Stimulated activated CD8-positive, alpha-beta memory T cell treated with anti-CD3 and anti-CD28 coated beads, Interleukin-15, amount 100 ng/mL, for 1 hour (primary cell): Measurements from ENCODE around the gene IGF2BP3.
"Not testable (repeated sequence)": the region's sequence is repeated elsewhere in the genome, so short reads cannot be mapped to it uniquely, and the experiment has no call there.

Source experiments
- DNase-seq: peaks from one replicate; pipeline ENCODE4 v3.0.0-alpha.2; 2020; ENCODE audit warnings: low read depth

Gene IGF2BP3

DNA sequence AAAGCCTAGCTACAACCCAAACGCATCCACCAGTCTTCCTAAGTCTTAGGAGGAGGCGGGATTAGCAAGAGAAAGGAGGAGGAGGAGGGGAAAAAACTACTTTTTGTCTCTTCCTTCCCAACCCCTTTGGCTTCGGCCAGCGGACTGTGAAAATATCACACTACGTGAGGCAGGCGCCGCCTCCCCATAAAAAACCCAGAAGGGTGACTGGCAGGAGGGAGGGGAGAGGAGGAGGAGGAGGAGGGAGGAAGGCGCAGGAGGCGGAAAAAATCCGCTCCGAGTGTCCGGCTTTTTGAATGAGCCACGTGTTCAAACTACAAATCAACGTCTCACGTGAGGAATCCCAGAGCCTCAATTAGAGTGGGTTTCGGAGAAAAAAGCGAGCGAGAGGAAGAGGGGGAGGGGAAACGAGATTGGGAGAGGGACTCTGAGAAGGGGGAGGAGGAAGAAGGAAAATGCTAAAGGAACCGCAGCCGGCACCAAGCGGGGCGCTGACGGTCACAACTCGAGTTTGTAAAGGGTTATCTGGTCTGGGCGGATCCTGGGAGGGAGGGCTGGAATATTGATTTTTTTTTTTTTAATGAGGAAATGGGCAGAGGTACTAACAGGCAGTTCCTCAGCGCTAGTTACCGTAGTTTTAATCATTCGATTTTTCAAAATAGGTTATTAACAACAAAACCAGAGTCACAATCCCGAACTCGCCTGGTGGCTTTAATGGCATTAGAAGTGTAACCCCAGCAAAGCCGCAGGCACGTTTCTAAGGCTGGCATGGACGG is at the start of gene IGF2BP3:
Gene IGF2BP3 (minus strand): TSS at position 162 of the 776 bp plus-strand sequence. CDS start 381 bp downstream, outside the sequence.
- DNase-seq: no peak

DNA sequence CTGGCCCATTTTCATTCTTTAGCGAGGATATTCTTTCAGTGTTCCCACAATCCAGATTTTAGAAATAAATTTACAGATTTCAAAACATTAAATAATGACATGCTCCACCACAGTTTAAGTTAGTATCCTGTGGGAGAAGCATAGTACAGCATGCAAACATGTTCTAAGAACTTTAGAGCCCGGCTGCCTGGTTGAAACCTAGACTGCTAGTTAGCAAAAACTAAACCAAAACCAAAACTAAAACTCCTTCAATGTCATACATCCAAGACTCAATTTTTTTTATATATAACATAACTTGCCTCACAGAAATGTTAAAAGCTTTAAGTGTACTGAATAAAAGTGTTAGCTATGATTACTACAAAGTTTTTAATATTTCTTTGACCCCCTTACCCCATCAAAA is 44.5 kb upstream of the IGF2BP3 start:
- no peak for DNase-seq

DNA sequence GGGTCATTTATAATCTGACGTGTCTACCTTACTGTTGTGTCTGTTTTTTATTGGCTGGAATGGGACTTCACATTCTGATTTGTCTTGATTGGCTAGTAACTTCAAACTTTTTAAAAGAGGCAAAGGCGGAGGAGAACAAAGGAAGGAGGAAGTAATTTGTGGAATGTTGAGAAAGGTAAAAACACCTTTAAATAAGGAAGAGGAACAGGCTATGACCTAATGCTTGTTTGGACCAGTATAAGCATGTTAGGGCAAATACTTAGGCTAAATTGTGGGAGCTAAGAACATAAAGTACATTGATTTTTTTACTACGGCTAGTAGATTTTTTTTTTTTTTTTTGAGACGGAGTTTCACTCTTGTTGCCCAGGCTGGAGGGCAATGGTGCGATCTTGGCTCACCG is 43.5 kb upstream of the IGF2BP3 start:
- DNase-seq: not testable (repeated sequence)

DNA sequence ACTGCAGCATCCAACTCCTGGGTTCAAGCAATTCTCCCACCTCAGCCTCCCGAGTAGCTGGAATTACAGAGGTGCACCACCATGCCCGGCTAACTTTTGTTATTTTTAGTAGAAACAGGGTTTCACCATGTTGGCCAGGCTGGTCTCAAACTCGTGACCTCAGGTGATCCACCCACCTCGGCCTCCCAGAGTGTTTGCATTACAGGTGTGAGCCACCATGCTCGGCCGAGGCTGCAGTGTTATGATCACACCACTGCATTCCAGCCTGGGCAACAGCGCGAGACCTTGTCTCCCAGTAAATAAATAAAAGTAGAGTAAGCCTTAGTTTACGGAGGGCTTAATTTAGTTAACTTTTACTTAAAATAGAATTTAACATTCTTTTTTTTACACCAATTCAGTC is 23.7 kb upstream of the IGF2BP3 start:
- DNase-seq: no peak

DNA sequence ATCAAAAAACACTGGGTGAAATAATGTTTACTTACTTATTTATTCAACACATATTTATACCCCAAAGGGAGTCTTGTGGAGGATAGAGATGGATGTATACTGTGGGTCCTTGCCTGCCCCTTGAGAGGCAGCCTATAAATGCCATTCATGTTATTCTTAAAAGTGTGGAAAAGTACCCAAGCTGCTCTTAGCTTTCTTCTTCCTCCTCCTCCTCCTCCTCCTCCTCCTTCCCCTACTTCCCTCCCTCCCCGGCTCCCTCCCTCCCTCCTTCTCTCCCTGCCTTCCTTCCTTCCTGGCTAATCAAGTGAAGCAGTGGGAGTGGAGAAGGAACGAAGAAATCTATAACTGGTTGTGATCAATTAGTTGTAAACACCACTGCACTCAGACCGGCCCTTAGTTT is 21.2 kb upstream of the IGF2BP3 start:
- DNase-seq: no peak

DNA sequence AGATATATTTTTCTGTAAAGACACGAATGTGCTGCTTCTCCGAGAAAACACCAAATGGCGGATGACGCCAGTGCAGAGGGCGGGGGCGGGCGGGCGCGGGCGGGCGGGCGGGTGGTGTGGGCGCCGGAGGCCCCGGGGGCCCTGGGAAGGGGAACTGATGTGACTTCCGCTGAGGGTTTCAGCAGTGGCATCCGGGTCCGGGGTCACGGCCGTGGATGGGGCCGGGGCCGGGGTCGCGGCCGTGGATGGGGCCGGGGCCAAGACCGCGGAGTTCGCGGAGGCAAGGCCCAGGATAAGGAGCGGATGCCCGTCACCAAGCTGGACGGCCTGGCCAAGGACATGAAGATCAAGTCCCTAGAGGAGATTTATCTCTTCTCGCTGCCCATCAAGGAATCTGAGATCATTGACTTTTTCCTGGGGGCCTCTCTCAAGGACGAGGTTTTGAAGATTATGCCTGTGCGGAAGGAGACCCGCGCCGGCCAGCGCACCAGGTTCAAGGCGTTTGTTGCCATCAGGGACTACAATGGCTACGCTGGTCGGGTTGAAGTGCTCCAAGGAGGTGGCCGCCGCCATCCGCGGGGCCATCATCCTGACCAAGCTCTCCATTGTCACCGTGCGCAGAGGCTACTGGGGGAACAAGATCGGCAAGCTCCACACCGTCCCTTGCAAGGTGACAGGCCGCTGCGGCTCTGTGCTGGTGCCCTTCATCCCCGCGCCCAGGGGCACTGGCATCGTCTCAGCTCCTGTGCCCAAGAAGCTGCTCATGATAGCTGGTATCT is 20.3 kb upstream of the IGF2BP3 start:
- DNase-seq: no peak

DNA sequence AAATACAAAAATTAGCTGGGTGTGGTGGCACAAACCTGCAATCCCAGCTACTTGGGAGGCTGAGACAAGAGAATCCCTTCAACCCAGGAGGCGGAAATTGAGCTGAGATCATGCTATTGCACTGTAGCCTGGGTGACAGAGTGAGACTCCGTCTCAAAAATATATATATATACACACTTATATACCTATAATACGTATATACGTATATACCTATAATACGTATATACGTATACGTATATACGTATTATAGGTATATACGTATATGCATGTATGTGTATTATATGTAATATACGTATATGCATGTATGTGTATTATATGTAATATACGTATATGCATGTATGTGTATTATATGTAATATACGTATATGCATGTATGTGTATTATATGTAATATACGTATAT is 18.4 kb upstream of the IGF2BP3 start:
- DNase-seq: not testable (repeated sequence)

DNA sequence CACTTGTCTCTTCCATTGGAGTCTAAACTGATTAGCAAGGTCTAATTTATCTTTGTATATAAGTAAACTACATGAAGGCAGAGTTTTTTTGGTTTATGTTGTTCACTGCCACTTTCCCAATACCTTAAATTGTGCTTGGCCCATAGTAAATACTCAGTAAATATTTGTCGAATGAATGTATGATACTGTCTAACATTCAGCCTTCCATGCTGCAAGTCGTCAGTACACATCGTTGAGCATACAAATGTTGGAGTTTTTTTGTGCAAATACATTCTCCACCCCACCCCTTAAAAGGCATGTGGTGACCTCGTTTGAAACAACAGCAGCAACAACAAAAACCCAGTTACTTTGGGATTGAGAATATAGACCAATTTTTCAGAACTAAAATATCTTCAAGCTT is 17.4 kb upstream of the IGF2BP3 start:
- DNase-seq: no peak

DNA sequence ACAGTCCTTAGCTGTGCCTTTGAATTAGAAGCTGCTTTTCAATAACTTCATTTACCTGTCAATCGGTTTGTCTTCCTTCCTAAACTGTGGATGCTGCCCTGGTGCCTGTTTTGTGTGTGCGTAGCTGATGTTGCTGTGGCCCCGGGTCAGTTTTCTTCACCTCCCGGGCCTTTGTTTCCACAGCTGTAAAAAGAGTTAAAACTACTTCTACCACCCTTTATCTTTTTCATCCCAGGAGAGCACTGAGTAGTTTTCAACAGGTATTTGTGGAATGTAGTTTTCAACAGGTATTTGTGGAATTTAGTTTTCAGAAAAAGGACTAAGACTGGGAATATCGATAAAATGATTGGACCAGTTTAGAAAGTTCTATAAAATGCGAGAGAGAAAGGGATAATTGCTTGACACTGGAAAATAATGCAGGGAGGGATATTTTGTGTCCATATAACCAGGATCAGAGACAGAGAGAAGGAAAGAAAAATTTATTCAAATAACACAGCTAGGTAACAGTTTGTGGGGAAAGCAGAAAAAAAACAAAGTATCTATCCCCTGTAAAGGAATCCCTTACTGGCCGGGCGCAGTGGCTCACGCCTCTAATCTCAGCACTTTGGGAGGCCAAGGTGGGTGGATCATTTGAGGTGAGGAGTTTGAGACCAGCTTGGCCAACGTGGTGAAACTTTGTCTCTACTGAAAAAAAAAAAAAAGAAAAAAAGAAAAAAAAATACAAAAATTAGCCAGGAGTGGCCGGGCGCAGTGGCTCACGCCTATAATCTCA is 15.9 kb upstream of the IGF2BP3 start:
- DNase-seq: no peak

DNA sequence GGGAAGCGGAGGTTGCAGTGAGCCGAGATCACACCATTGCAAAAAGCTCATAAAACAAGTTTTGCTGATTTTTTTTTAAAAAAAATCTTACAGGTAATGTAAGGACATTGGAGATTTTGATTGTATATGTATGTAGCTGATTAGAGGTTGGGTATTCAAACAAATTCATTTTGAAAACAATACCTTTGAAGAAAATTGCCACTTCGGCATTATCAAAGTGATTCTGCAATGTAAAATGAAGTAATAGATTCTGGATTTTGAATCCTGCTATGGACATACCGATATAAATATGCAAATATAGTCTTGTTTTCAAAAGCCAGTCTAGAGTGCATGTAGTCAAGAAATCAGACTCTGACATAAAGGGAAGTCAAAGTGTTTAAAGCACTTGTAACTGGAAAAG is 12.4 kb upstream of the IGF2BP3 start:
- no peak for DNase-seq

DNA sequence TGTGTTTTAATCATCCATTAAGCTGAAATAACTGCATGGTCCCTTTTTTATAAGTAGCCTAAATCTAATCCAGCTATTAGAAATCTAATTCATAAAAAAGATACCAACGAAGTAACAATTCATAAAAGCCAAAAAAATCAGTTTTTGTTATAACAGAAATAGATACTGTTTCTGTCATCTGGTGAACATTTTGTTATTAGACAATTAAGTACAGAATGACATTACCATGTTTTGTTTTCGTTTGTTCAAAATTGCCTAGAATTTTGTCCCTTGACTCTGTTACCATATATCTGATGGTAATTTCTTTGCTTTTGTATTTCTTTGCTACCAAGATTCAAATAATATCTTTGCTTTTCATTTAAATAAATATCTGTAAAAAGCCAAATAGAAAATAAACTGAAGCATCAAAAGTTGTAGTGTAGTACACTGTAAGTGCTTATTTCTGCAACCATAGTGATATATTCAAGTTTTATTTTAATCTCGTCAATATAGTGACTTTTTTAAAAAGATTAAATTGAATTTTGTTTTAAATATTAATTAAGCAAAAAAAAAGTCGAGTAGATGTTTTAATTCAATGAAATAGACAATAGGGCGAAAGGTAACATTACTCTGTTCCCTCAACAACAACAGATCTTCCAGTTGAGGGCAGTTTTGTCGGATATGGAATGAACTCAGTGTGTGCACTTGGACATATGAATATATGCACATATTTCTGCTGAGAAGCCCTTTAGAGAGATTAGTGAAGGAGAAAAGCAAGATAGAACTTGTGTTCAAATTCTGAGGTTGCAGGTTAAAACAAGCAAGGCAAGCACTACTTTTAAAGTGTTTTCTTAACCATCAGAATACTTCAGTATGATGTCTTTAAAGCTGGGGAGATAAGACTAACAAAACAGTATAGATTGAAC is 7.9 kb upstream of the IGF2BP3 start:
- no peak for DNase-seq

DNA sequence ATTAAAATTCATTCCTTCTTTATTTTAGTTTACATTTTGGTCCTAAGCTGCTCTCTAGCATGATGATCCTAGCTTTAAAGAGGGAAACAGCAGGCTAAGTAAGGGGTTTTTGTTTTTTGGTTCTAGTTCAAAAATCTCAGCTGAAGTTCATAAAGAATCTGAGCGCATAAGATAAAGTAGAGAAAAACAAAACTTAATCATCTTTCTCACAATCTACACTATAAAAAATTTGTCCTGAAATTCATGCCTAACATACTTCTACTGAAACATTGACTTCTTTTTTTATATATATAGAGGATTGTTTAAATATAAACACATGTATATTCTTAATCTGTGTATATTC is 6.8 kb upstream of the IGF2BP3 start:
- DNase-seq: no peak

DNA sequence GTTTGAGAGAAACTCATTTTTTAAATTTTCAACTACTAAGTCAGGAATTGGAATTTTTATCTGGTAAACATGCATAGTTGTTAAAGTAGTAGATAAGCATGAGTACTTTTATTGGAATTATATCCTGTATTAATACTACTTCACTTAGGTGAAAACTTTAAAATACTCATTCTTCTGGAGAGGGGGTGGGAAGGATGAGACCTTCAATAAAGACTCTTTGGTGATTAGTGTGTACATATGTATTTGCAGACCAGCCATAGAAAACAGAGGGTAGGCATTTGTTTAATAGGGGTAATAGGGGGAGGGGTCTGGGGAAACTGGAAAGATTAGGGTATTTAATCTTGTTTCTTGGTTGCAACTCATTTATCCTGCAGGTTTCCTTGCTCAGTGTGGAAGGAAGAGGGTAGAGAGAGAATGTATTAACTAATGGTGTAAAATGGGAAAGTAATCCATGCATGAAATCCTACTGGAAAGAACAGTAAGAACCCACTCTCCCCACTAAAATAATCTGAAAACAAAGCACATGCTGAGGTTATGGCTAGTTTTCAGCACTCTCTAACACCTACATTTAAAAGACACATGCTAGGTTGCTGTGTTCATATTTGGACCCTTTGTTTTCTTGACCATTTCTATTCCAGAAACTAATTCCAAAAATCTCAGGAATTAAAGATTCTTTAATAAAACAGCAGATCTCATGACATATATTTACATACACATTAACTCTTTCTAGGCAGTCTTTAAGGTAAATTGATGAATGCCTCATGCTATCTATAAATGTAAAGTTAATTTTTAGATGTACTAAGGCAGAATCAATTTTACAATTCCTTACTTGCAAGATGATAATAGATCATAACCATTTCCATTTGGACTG is 6.2 kb upstream of the IGF2BP3 start:
- no peak for DNase-seq

DNA sequence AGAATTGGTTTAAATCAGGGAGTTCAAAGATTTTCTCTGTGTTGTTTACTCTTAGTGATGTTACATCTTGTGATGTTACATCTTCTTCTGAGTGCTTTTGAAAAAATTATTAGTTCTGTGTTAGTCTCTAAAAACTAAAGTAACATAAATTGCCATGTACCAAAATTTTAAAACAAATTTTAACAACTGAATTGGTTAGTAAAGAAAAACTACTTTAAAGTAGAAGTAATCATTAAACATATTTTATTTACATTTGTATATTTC is 5.2 kb upstream of the IGF2BP3 start:
- no peak for DNase-seq

DNA sequence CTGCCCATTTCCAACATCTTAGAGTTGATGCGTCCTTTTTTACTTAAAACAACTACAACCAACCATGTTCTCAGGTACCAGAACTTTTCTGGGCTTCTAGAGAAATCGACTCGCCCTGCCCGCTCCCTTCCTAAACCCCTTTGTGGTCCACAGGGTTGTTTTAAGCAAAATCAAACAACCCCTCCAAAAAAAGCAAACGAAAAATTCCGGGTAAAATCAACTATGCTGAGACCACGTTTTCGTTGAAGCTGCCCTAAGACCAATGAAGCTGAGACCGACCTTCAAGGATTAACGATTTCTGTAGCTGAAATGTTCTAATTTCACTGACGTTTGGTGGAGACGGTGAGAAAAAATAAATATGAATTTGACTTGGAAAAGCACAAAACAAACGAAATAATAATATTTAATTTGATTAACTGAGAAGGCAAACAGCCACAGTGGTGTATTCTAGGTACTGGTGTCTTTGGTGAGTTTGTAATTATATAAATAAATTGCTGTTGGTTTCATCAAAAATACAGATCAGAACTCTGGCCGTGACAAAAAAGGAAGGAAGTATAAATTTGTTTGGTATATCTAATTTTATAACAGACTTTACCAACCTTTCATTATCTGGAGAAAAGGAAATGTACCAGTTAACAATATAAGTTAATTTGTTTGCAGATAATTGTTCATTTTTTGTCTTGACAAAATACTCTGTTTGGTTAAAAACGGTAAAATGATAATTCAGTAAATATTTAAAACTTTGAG is 4.7 kb upstream of the IGF2BP3 start:
- DNase-seq: no peak

DNA sequence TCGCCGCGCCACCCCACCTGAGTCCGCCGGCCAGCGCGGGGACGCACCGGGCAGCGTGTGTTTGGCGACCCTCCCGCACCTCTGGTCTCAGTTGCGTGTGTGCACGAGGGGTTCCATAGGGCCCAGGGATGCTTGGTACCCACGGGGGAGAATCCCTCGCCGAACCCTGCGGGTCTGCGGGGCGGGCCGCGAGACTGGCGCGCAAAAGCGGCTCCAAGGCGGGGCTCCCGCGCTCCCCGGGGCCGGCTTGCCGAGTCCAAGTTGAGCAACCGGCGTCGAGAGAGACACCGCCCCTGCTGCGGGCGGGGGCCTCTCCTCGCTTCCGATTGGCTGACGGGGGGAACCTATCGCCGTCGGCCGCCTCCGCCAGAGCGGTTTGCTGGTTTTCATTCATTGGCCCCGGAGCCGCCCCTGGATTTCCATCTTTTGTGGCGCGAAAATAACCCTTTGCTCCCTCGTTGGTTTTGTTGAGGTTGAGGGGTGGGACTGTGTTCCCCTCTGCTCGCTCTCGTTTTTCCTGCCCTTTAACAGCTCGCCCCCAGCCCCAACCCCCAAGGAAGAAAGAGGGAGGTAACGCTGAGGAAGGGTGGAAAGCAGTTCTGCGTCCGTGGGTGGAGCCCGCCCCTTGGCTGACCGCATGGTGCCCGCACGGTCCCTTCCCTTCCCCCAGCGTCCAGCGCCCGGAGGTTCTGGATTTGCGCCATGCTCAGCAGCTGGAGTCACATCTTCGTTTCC is 4.0 kb upstream of the IGF2BP3 start:
- DNase-seq: no peak

DNA sequence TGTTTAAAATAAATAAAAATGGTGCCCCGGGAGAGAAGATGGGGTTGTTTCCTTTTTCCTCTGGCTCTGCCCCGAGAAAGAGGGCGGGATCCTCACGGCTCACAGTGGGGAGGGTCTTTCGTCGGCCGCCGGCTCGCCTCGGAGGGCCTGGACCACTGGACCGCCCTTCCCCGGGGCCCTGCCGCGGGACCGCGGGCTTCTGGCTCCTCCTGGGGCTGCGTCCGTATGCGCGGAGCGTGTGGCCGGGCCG is 3.5 kb upstream of the IGF2BP3 start:
- DNase-seq: no peak

DNA sequence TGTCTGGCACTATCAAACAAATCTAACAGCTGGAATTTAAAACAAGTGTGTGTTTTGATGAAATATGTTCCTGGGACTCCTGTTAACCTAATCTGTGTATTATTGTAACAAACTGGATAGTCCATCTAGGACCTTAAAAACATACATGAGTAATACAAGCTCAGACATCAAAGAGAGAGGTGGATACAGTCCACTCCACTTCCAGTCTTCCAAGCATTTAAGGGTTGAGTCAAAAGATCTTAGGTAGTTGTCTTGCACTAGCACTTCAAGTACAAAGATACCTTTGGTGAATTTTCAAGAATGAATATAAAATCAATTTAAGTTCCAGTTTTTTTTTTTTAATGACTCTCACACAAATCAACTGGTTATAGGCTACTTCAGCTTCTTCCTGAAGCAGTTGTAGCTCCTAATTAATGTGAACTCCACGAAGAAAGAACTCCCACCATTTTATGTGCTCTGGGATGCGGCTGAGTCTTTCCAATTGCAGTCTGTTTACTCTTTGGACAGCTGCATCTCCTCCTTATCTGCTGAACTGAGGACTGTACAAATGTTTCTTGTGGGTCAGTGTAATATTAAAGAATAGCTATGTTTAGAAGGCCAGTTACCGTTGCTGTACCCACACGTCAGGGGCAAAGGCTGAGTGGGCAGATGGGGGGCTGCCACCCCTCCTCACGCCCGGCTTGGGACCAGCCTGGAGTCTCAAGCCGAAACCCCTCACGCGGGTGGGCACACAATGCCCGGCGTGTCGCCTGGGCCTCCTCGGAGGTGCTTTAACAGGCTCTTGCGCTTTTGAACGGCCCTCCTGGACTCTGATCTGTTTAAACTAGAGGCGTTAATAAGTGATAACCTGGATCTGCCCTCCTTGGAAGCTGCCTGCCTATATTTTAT is 2.9 kb upstream of the IGF2BP3 start:
- no peak for DNase-seq

DNA sequence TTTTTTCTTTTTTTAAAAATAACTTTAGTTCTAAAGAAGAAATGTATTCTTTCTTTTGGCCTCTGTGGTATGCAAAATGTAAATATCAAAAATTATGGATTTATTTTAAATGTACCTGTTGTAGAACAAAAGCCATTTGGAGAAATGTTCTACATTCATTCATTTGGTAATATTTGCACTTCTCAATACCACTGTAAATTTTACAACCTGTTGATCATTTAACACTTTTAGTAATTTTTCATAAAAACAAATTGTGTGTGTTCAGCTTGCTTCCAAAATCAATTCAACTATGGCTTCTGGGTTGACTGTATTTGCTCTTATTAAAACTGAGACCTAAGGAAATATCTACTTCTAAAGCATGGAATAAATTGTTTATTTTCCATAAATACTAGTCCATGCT is 2.3 kb upstream of the IGF2BP3 start:
- DNase-seq: no peak
